Neuronal stem cell (in vitro differentiated cells): Measurements from ENCODE around the gene PHETA2.
"Not testable (repeated sequence)": the region's sequence is repeated elsewhere in the genome, so short reads cannot be mapped to it uniquely, and the experiment has no call there.

ENCODE experiments used
- DNase-seq: peaks from one replicate; pipeline ENCODE4 v3.0.0-alpha.2; 2013; ENCODE audit warnings: low spot score
- H2AFZ ChIP-seq: one replicate; pipeline ENCODE4 v1.6.1; 2013; ENCODE audit warnings: mild to moderate bottlenecking, low read length, inconsistent platforms
- H2AK5ac ChIP-seq: 2 replicates; pipeline ENCODE4 v1.6.1; 2013; ENCODE audit warnings: low read depth, mild to moderate bottlenecking, inconsistent platforms, low read length, moderate library complexity, mixed read lengths
- H2BK120ac ChIP-seq: 2 replicates; pipeline ENCODE4 v1.6.1; 2013; ENCODE audit warnings: low read depth, mild to moderate bottlenecking, inconsistent platforms, low read length, moderate library complexity, mixed read lengths
- H2BK12ac ChIP-seq: one replicate; pipeline ENCODE4 v1.6.1; 2013; ENCODE audit warnings: low read length, inconsistent platforms
- H2BK15ac ChIP-seq: 2 replicates; pipeline ENCODE4 v1.6.1; 2013; ENCODE audit warnings: mild to moderate bottlenecking, low read length, inconsistent platforms, mixed read lengths
- H2BK5ac ChIP-seq: one replicate; pipeline ENCODE4 v1.6.1; 2013; ENCODE audit warnings: inconsistent platforms, mild to moderate bottlenecking, low read length, moderate library complexity
- H3K14ac ChIP-seq: one replicate; pipeline ENCODE4 v1.6.1; 2013; ENCODE audit warnings: low read length, inconsistent platforms
- H3K18ac ChIP-seq: 2 replicates; pipeline ENCODE4 v1.6.1; 2013; ENCODE audit warnings: low read length, inconsistent platforms
- H3K23ac ChIP-seq: 2 replicates; pipeline ENCODE4 v1.6.1; 2013; ENCODE audit warnings: low read depth, mild to moderate bottlenecking, mixed read lengths, low read length, inconsistent platforms; ENCODE audit not compliant: poor library complexity
- H3K27ac ChIP-seq: replicated peaks from 3 replicates; pipeline ENCODE4 v1.5.1; 2013; ENCODE audit warnings: low read length, inconsistent platforms
- H3K27me3 ChIP-seq, 3 experiments: 2 replicates each; pipeline ENCODE4 v1.6.1; 2013; ENCODE audit warnings: low read length in 3 of 3, mild to moderate bottlenecking in 2 of 3, inconsistent platforms in 1 of 3, low read depth in 1 of 3, mixed read lengths in 1 of 3, moderate library complexity in 1 of 3; ENCODE audit not compliant: control insufficient read depth in 3 of 3, insufficient read depth in 3 of 3
- H3K36me3 ChIP-seq, 2 donors: replicated peaks in 1 of 2; 2 replicates each; pipeline ENCODE4 v1.6.1; 2013; ENCODE audit warnings: low read length in 2 of 2; ENCODE audit not compliant: control insufficient read depth in 2 of 2, insufficient read depth in 2 of 2
- H3K4ac ChIP-seq: 2 replicates; pipeline ENCODE4 v1.6.1; 2013; ENCODE audit warnings: inconsistent platforms, mild to moderate bottlenecking, low read length, moderate library complexity
- H3K4me1 ChIP-seq, 2 donors: 1 replicate in 1 of 2; 2 replicates in 1 of 2; pipeline ENCODE4 v1.6.1; 2013; ENCODE audit warnings: low read length in 2 of 2, low read depth in 1 of 2; ENCODE audit not compliant: control insufficient read depth in 2 of 2, insufficient read depth in 1 of 2
- H3K4me2 ChIP-seq: one replicate; pipeline ENCODE4 v1.6.1; 2013; ENCODE audit warnings: mild to moderate bottlenecking, low read length, inconsistent platforms; ENCODE audit not compliant: insufficient read depth, poor library complexity, severe bottlenecking
- H3K4me3 ChIP-seq, 2 donors: 2 replicates each; pipeline ENCODE4 v1.5.1; 2013; ENCODE audit warnings: low read length in 2 of 2, mild to moderate bottlenecking in 2 of 2, inconsistent platforms in 1 of 2, moderate library complexity in 1 of 2
- H3K79me1 ChIP-seq: one replicate; pipeline ENCODE4 v1.6.1; 2013; ENCODE audit warnings: low read depth, mild to moderate bottlenecking, inconsistent platforms, low read length, moderate library complexity
- H3K9ac ChIP-seq: one replicate; pipeline ENCODE4 v1.6.1; 2013; ENCODE audit warnings: mild to moderate bottlenecking, low read depth, low read length, inconsistent platforms; ENCODE audit not compliant: poor library complexity
- H3K9me3 ChIP-seq, 2 donors: replicated peaks in 1 of 2; 2 replicates each; pipeline versions ENCODE3 to v1.6.1; 2013; ENCODE audit warnings: low read length in 2 of 2, mild to moderate bottlenecking in 2 of 2, inconsistent platforms in 1 of 2, low read depth in 1 of 2, mixed read lengths in 1 of 2, moderate library complexity in 1 of 2; ENCODE audit not compliant: control insufficient read depth in 2 of 2, insufficient read depth in 1 of 2
- H4K8ac ChIP-seq: one replicate; pipeline ENCODE4 v1.6.1; 2013; ENCODE audit warnings: low read depth, mild to moderate bottlenecking, inconsistent platforms, low read length, moderate library complexity
- H4K91ac ChIP-seq: one replicate; pipeline ENCODE4 v1.6.1; 2013; ENCODE audit warnings: low read length, low read depth, mild to moderate bottlenecking, inconsistent platforms; ENCODE audit not compliant: poor library complexity
- WGBS, 2 donors: extraction: QIAGEN DNeasy Blood & Tissue Kit; methylation state at CpG; one replicate each; pipeline ENCODE4 v1.1.7; 2013; ENCODE audit warnings: missing lambda C conversion rate in 2 of 2, mixed read lengths in 1 of 2; ENCODE audit not compliant: insufficient read length in 2 of 2, insufficient replicate concordance in 1 of 2; ENCODE audit errors: extremely low coverage in 2 of 2; 5-methylcytosine and 5-hydroxymethylcytosine counted together

The PHETA2 gene

DNA sequence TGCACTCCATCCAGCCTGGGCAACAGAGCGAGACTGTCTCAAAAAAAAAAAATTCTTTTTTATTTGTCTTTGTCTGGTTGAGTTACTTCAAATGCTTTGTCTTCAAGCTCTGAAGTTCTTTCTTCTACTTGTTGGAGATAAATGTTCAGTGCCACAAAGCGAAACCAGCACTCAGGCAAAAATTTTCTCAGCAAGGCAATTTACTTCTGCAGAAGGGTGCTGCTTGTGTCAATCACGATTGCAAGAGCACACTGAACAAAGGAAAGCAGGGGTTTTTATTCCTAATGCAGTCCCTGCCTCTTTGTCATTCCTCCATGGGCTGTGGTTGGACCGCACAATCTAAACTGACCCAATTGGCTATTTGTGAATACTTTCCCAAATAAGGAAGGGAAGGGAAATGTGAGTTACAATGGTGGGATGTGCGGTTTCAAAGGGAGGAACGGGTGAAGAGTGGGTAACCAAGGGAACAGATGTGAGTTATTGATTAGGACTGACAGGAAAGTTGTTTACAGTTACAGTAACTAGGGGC is 30.3 kb downstream of the PHETA2 start:
- not testable (repeated sequence) for H2BK5ac ChIP-seq, H2AK5ac ChIP-seq, H2BK12ac ChIP-seq, H3K14ac ChIP-seq, H3K4me1 ChIP-seq, H3K27me3 ChIP-seq, DNase-seq, H2BK120ac ChIP-seq, H3K18ac ChIP-seq, H3K4me2 ChIP-seq, H3K4ac ChIP-seq, H3K4me3 ChIP-seq, H3K23ac ChIP-seq, H4K91ac ChIP-seq, H2BK15ac ChIP-seq, H3K36me3 ChIP-seq, H4K8ac ChIP-seq, H3K79me1 ChIP-seq, H2AFZ ChIP-seq, H3K9ac ChIP-seq, H3K27ac ChIP-seq
- no CpG with 5 or more reads among the region's 6 CpGs for WGBS, 2 donors
- peaks cover 2 to 35% of the 10 kb centered on the region in 2 donors for H3K9me3 ChIP-seq

DNA sequence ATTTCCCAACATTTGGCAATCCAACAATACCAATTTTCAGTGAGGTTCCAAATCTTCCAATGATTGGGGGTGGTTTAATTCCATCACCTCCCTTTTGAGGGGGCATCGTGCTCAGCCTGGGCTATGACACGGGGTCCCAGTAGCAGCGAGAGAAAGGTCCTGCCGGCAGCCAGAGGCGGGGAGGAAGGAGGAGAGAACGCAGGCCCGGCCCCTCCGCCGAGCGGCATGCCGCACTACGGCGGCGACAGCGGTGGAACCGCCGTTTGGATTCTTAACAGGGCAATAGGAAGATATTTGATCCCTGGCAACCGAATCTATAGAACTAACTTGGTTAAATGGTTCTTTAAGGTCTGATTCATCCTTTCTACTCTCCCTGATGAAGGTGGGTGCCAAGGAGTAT is 34.8 kb downstream of the PHETA2 start:
- Histone ChIP-seq H2BK12ac (no peak overlapping the region), H3K27me3 (no peaks in the 10 kb centered on the region), H3K18ac (no peak overlapping the region)

DNA sequence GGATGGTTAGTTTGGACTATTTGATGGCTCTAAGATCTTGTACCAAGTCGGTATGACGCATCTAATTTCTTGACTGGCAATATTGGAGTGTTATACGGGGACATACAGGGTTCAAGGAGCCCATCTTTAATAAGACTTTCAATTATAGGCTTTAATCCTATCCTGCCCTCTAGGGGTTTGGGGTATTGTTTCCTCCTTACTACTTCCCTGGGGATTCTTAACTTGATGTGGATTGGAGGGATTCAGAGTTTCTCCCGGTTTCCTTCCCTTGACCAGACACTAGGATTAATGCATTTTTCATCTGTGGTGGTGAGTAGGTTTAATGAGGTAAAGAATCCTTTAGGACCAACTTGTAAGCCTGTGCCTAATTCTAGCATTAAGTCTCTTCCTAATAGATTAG is 37.8 kb downstream of the PHETA2 start:
- Histone ChIP-seq H4K91ac (no peak overlapping the region), H3K9me3 (peaks cover 10 to 21% of the 10 kb centered on the region in 2 donors), H3K4ac (no peak overlapping the region), H2AFZ (no peak overlapping the region), H3K4me1 (no peaks in the 10 kb centered on the region), H3K27ac (no peak overlapping the region), H4K8ac (no peak overlapping the region), H3K4me2 (no peak overlapping the region), H3K4me3 (no peak overlapping the region), H3K14ac (no peak overlapping the region), H2BK5ac (no peak overlapping the region), H3K18ac (no peak overlapping the region), H2BK15ac (no peak overlapping the region), H3K23ac (no peak overlapping the region), H3K79me1 (no peaks in the 10 kb centered on the region), H2BK120ac (no peak overlapping the region), H3K9ac (no peak overlapping the region), H2AK5ac (no peak overlapping the region), H3K27me3 (peaks cover 0 to 2% (median 0%) of the 10 kb centered on the region in 3 experiments), H2BK12ac (no peak overlapping the region), H3K36me3 (peaks cover 0 to 3% of the 10 kb centered on the region in 2 donors)
- WGBS, 2 donors: no CpG with 5 or more reads among the region's 4 CpGs
- no peak for DNase-seq

More for the DNA sequence above, 34.8 kb downstream of the PHETA2 start:
- no peaks in the 10 kb centered on the region for H3K79me1 ChIP-seq
- peaks cover 2 to 21% of the 10 kb centered on the region in 2 donors for H3K9me3 ChIP-seq
- H2AK5ac ChIP-seq: no peak overlapping the region
- no peak overlapping the region for H4K8ac ChIP-seq
- H3K36me3 ChIP-seq: no peaks in the 10 kb centered on the region
- H2BK5ac ChIP-seq: no peak overlapping the region
- no peak overlapping the region for H4K91ac ChIP-seq
- no peak for DNase-seq
- no peak overlapping the region for H3K23ac ChIP-seq
- H3K4me2 ChIP-seq: peak overlapping the region; percentile 4
- no peak overlapping the region for H2BK15ac ChIP-seq
- no peak overlapping the region for H2AFZ ChIP-seq
- no peak overlapping the region for H3K4ac ChIP-seq
- no peaks in the 10 kb centered on the region for H3K4me1 ChIP-seq
- no peak overlapping the region for H3K27ac ChIP-seq
- no peak overlapping the region for H2BK120ac ChIP-seq
- no peak overlapping the region for H3K14ac ChIP-seq
- no peak overlapping the region for H3K4me3 ChIP-seq
- no CpG with 5 or more reads among the region's 18 CpGs for WGBS, 2 donors
- no peak overlapping the region for H3K9ac ChIP-seq

DNA sequence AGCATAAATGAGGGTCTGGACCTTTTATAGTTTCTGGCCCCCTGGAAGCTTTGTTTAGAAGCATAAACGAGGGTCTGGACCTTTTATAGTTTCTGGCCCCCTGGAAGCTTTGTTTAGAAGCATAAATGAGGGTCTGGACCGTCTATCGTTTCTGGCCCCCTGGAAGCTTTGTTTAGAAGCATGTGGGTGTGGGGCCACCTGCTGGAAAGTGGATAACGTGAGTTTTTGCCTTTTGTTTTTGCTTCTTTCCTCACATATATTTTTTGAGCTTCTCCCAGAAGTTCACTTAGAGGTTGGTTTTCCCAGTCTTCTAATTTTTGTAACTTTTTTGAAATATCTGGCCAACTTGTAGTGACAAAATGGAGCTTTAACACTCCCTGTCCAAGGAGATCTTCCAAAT is 38.7 kb downstream of the PHETA2 start:
- H3K4me2 ChIP-seq, H3K14ac ChIP-seq, H3K4ac ChIP-seq, H4K91ac ChIP-seq, H2BK12ac ChIP-seq, H3K27ac ChIP-seq, H2BK15ac ChIP-seq, H3K36me3 ChIP-seq, H3K27me3 ChIP-seq, H2AK5ac ChIP-seq, H2BK120ac ChIP-seq, H3K18ac ChIP-seq, DNase-seq, H3K79me1 ChIP-seq, H3K23ac ChIP-seq, H3K4me3 ChIP-seq, H2BK5ac ChIP-seq, H4K8ac ChIP-seq, H2AFZ ChIP-seq, H3K9ac ChIP-seq, H3K4me1 ChIP-seq: not testable (repeated sequence)
- WGBS, 2 donors: no CpG with 5 or more reads among the region's 4 CpGs
- H3K9me3 ChIP-seq: peaks cover 11 to 23% of the 10 kb centered on the region in 2 donors
